Measurements from ENCODE around the gene MRPL36. TPM values are rescaled to one million over a fixed set of nuclear protein-coding genes. Genes with fewer than 3 reads are reported as not detected.

The MRPL36 gene
- total RNA-seq, 1 experiment from 2014 or later = 107 TPM

- DNase-seq (ENCODE audit: extremely low read depth, low read depth) = no peak
These were observed 43.2 kb downstream of the MRPL36 start for GRCh38 chr5:1756481-1756880.

- no peak for DNase-seq (ENCODE audit: extremely low read depth, low read depth)
These were observed 44.2 kb downstream of the MRPL36 start for GRCh38 chr5:1755321-1755949.

DNA sequence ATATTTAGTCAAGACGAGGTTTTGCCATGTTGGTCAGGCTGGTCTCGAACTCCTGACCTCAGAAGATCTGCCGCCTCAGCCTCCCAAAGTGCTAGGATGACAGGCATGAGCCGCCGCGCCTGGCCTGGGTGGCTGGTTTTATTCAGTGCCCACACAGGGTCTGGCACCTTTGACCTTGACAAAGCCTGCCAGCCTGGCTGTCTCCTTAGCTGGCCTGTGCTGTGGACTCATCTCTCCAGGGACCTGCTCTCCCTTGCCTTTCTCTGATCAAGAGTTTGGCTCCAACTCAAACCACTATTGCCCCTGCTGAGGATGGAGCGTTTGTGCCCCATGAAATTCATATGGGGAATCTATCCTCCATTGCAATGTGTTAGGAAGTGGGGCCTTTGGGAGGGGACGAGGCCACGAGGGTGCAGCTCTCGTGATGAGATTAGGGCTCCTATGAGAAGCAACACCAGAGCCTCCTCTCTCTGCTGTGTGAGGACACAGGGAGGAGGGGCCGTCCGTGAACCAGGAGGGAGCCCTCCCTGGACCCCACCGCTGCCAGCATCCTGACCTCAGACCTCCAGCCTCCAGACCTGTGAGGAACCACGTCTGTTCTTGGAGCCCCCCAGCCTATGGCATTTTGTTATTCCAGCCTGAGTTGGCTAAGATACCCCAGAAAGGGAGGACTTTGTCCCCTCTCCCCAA, 45.0 kb downstream of the MRPL36 start:
- DNase-seq (ENCODE audit: extremely low read depth, low read depth) = no peak

DNA sequence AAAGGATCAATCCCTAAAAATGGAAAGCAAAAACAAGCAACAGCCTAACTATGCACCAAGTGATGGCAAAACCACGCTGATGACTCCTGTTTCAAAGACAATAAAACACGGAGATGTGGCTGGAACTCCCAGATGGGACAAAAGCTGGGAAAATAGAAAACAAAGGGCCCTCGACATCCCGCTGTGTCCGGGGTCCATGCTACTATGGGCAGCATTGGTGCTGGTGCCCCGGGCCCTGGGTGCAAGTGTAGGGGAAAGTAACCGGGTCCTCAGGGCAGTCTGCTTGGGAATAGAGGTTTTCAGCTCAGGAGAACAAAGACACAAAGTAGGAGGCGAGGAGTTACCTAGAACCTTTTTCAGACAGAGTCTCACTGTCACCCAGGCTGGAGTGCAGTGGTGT, 46.1 kb downstream of the MRPL36 start:
- no peak for DNase-seq (ENCODE audit: extremely low read depth, low read depth)

GRCh38 chr5:1752881-1753280, 46.8 kb downstream of the MRPL36 start:
- DNase-seq (ENCODE audit: extremely low read depth, low read depth) = no peak

- DNase-seq (ENCODE audit: extremely low read depth, low read depth) = no peak
These were observed 47.5 kb downstream of the MRPL36 start for GRCh38 chr5:1751864-1752822.

DNA sequence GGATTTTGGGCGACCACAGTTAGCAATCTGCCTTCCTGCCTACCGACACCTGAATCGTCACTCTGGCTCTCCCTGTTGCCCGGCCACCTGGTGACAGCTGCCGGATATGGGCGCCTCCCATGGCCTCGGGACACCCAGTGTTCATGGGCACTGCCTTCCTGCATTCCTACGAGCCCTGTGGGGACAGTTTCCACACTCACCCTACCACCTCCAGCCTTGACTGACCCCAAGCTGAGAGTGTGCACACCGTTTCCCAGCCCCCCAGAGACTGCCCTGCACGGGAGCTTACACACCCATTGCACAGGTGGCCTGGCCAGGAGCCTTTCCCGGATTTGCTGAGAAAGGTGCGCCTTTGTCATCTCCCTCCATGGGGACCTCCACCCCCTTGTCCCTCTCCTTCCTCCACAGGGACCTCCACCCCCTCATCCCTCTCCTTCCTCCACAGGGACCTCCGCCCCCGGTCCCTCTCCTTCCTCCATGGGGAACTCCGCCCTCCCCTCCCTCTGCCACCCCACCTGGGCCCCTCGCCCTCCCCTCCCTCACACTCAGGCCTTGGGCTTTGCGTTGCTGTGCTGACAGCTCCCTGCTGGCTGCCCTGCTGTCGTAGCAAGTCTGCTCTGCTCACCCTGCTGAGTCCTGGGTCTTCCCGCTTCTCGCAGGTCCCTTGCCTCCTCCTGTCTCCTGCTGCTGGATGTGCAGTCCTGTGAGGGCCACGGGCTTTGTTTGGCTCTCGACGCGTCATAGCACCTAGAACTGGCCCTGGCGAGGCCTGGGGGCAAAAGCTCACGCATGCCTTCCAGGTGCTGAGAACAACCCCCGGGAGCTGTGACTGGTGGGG, 48.4 kb downstream of the MRPL36 start:
- DNase-seq (ENCODE audit: extremely low read depth, low read depth) = no peak

DNA sequence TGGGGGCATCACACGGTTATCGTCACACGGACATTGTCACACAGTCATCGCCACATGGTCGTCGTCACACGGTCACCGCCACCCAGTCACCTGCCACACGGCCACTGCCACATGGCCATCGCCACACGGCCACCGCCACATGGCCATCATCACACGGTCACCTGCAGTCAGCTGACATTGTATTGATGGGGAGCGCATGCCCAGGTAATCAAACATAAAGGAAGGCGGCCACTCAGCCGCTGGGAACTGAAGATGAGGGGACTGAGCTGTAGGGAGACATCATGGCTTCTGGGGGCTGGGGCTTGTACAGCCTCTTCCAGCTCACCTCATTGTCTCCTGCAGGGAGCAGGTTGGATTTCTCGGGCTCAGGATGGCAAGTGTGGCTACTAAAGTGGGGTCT, 49.2 kb downstream of the MRPL36 start:
- DNase-seq (ENCODE audit: extremely low read depth, low read depth) = no peak

GRCh38 chr5:1749346-1750124, 50.1 kb downstream of the MRPL36 start:
- no peak for DNase-seq (ENCODE audit: extremely low read depth, low read depth)

DNA sequence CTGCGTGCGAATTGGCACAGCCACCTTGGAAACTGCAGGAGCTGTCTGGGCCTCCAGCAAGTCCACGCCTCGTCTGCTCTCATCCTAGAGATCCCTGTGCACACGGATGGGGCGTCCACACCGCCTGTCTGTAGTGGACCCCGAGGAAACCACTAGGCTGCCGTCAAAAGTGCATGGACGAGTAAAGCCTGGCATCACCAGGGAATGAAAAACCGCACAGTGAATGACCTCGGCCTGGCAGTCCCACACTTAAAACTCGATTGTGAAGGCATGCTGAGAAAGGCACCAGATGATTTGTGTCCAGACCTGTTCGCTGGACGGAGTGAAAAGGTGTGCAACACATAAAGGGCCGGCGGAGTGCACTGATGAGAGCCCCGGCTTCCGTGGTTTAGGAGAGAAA, 50.8 kb downstream of the MRPL36 start:
- no peak for DNase-seq (ENCODE audit: extremely low read depth, low read depth)

Other genes with a start within 250 kb of the MRPL36 start
- 57.2 and 70.7 TPM in 2 replicates for gene NDUFS6, start 1.6 kb upstream of the MRPL36 start, total RNA-seq (2014; rRNA removed; shearing (Covaris generic))
- gene IRX4, start 83.1 kb upstream of the MRPL36 start, total RNA-seq (2014; rRNA removed; shearing (Covaris generic)) = 0.20 and 0.79 TPM in 2 replicates